GM21737 (cell line): ENCODE results near the gene HMGN4.
A peak's percentile ranks its signal among the peaks of the same experiment; 100 is the strongest.

ENCODE experiments used
- ATAC-seq: cut with Tn5 transposase; IDR thresholded peaks from one replicate; pipeline ENCODE4 v1.9.1; 2021; ENCODE audit warnings: mild to moderate bottlenecking, moderate library complexity; ENCODE audit not compliant: unreplicated experiment

Gene HMGN4

GRCh38 chr6:26576929-26577719 lies 39.0 kb downstream of the HMGN4 start:
- no peak for ATAC-seq

- no peak for ATAC-seq
These were observed 39.5 kb downstream of the HMGN4 start for GRCh38 chr6:26577720-26578072.

GRCh38 chr6:26578279-26578678 lies 40.1 kb downstream of the HMGN4 start:
- ATAC-seq: no peak

- ATAC-seq: no peak
These were observed 40.6 kb downstream of the HMGN4 start for GRCh38 chr6:26578741-26579140.

GRCh38 chr6:26581164-26581915 lies 43.2 kb downstream of the HMGN4 start:
- ATAC-seq: no peak

GRCh38 chr6:26588965-26589364 lies 50.8 kb downstream of the HMGN4 start:
- ATAC-seq: no peak

GRCh38 chr6:26592649-26593048 lies 54.5 kb downstream of the HMGN4 start:
- no peak for ATAC-seq

- no peak for ATAC-seq
These were observed 55.3 kb downstream of the HMGN4 start for GRCh38 chr6:26593278-26594130.

GRCh38 chr6:26594131-26594498 lies 55.9 kb downstream of the HMGN4 start:
- no peak for ATAC-seq

GRCh38 chr6:26594730-26595632 lies 56.8 kb downstream of the HMGN4 start:
- no peak for ATAC-seq

- peak; percentile 69 for ATAC-seq
These were observed 57.6 kb downstream of the HMGN4 start for GRCh38 chr6:26595669-26596269.
